HCT116 (cell line): Measurements from ENCODE around the gene SLC5A4. TPM values are rescaled to one million over a fixed set of nuclear protein-coding genes. Genes with fewer than 3 reads are reported as not detected.

Experiments
- ATAC-seq: fragments of 200-7000 bp; cut with Tn5 transposase; 2 replicates; pipeline ENCODE4 v1.9.1; 2020; ENCODE audit warnings: mild to moderate bottlenecking, moderate library complexity
- BruUV-seq: library from RNA; stranded (reverse); fragments of 400-500 nt; replicated peaks from 2 replicates; lab custom pipeline; 2021; lab: Mats Ljungman, UMichigan
- CTCF ChIA-PET: fragments of 300-600 bp; sonication (Branson Sonifier 250); formaldehyde crosslinking; loops from one replicate; lab custom pipeline; 2021; ENCODE audit warnings: antibody characterized with exemption; lab: Charles Lee
- POLR2A ChIA-PET: fragments of 300-600, 350-600 bp; sonication (Branson Sonifier 250); formaldehyde crosslinking; loops from one replicate; lab custom pipeline; 2021; ENCODE audit warnings: antibody characterized with exemption; lab: Charles Lee
- RAD21 ChIA-PET, 2 experiments: fragments of 300-600 bp; sonication (Branson Sonifier 250); formaldehyde crosslinking; loops; one replicate each; lab custom pipeline; 2023; ENCODE audit warnings: low total read pairs in 2 of 2; ENCODE audit not compliant: uncharacterized antibody in 2 of 2, unreplicated experiment in 2 of 2, low non-redundant PET in 1 of 2; lab: Charles Lee
- DNase-seq: peaks from one replicate; pipeline ENCODE4 v3.0.0-alpha.2; 2010; ENCODE audit warnings: low read depth, low spot score
- H2AFZ ChIP-seq: fragments of 200-600 bp; shearing (Covaris generic), sonication (generic); 2 replicates; pipeline ENCODE4 v1.6.1; 2017; ENCODE audit warnings: low read depth, mixed run types, mixed read lengths, antibody characterized with exemption, low read length; ENCODE audit not compliant: poor library complexity, severe bottlenecking
- H3K27ac ChIP-seq: 2 replicates; pipeline ENCODE4 v1.5.1; 2012; ENCODE audit warnings: low read depth, low read length
- H3K27me3 ChIP-seq: fragments of 200-600 bp; sonication (generic); 2 replicates; pipeline ENCODE4 v1.6.1; 2016; ENCODE audit warnings: mixed run types, low read length, mixed read lengths; ENCODE audit not compliant: insufficient read depth
- H3K36me3 ChIP-seq, 2 experiments: fragments of 200-500 bp in 1 of 2; fragments of 200-600 bp in 1 of 2; sonication (Bioruptor generic) in 1 of 2; sonication (generic) in 1 of 2; 2 replicates each; pipeline versions ENCODE4 v1.5.1 to v1.6.1; 2014 to 2016; ENCODE audit warnings: low read length in 2 of 2, inconsistent platforms in 1 of 2, mixed read lengths in 1 of 2, mixed run types in 1 of 2; ENCODE audit not compliant: insufficient read depth in 2 of 2, control insufficient read depth in 1 of 2
- H3K4me1 ChIP-seq, 2 experiments: fragments of 200-600 bp in 1 of 2; sonication (generic) in 1 of 2; 2 replicates each; pipeline versions ENCODE4 v1.5.1 to v1.6.1; 2012 to 2017; ENCODE audit warnings: low read length in 2 of 2, inconsistent platforms in 1 of 2, mild to moderate bottlenecking in 1 of 2, mixed read lengths in 1 of 2, mixed run types in 1 of 2, moderate library complexity in 1 of 2; ENCODE audit not compliant: insufficient read depth in 2 of 2, control insufficient read depth in 1 of 2
- H3K4me2 ChIP-seq: fragments of 200-600 bp; sonication (generic); 2 replicates; pipeline ENCODE4 v1.6.1; 2017; ENCODE audit warnings: mixed run types, low read length, mixed read lengths
- H3K4me3 ChIP-seq, 2 experiments: fragments of 200-600 bp in 1 of 2; sonication (generic) in 1 of 2; replicated peaks in 1 of 2; 2 replicates each; pipeline ENCODE4 v1.5.1; 2011 to 2016; ENCODE audit warnings: low read length in 2 of 2, control low read depth in 1 of 2, low read depth in 1 of 2, mild to moderate bottlenecking in 1 of 2, mixed read lengths in 1 of 2, mixed run types in 1 of 2
- H3K79me2 ChIP-seq: fragments of 200-600 bp; sonication (generic); 2 replicates; pipeline ENCODE4 v1.6.1; 2017; ENCODE audit warnings: mild to moderate bottlenecking, mixed run types, low read length, moderate library complexity, mixed read lengths; ENCODE audit not compliant: insufficient read depth
- H3K9ac ChIP-seq: fragments of 200-600 bp; sonication (generic); 2 replicates; pipeline ENCODE4 v1.6.1; 2016; ENCODE audit warnings: low read length, mixed read lengths
- H3K9me2 ChIP-seq: fragments of 200-600 bp; sonication (generic), shearing (Covaris generic); 2 replicates; pipeline ENCODE4 v1.6.1; 2017; ENCODE audit warnings: mixed run types, mild to moderate bottlenecking, moderate library complexity; ENCODE audit not compliant: insufficient read depth
- H3K9me3 ChIP-seq, 2 experiments: fragments of 200-500 bp in 1 of 2; fragments of 200-600 bp in 1 of 2; sonication (Bioruptor generic) in 1 of 2; sonication (generic) in 1 of 2; 2 replicates each; pipeline ENCODE4 v1.6.1; 2014 to 2017; ENCODE audit warnings: low read length in 2 of 2, mixed read lengths in 2 of 2, inconsistent platforms in 1 of 2, low read depth in 1 of 2, mild to moderate bottlenecking in 1 of 2, mixed run types in 1 of 2, moderate library complexity in 1 of 2; ENCODE audit not compliant: control insufficient read depth in 1 of 2, insufficient read depth in 1 of 2
- H4K20me1 ChIP-seq: fragments of 200-600 bp; sonication (generic), shearing (Covaris generic); 2 replicates; pipeline ENCODE4 v1.6.1; 2017; ENCODE audit warnings: mixed run types, mild to moderate bottlenecking, moderate library complexity; ENCODE audit not compliant: insufficient read depth
- CTCF ChIP-seq, 3 experiments: fragments of 200-600 bp in 1 of 3; sonication (generic) in 1 of 3; IDR thresholded peaks in 2 of 3; conservative IDR thresholded peaks in 1 of 3; 2 replicates each; pipeline ENCODE4 v1.5.1; 2012 to 2017; ENCODE audit warnings: low read depth in 2 of 3, low read length in 2 of 3, antibody characterized with exemption in 1 of 3, borderline replicate concordance in 1 of 3, control low read depth in 1 of 3, mild to moderate bottlenecking in 1 of 3, mixed read lengths in 1 of 3, mixed run types in 1 of 3, moderate library complexity in 1 of 3; ENCODE audit not compliant: insufficient read depth in 1 of 3
- EGR1 ChIP-seq: IDR thresholded peaks from 2 replicates; pipeline ENCODE4 v1.6.1; 2012; ENCODE audit warnings: low read depth
- FOSL1 ChIP-seq: IDR thresholded peaks from 2 replicates; pipeline ENCODE4 v1.6.1; 2012; ENCODE audit warnings: low read depth
- MAX ChIP-seq: IDR thresholded peaks from 2 replicates; pipeline ENCODE4 v1.6.1; 2012
- POLR2AphosphoS5 ChIP-seq: IDR thresholded peaks from 2 replicates; pipeline ENCODE4 v1.6.1; 2011; ENCODE audit warnings: mild to moderate bottlenecking, low read depth, low read length, moderate library complexity
- RAD21 ChIP-seq: IDR thresholded peaks from 2 replicates; pipeline ENCODE4 v1.6.1; 2012; ENCODE audit warnings: low read depth, mild to moderate bottlenecking
- SIN3A ChIP-seq: IDR thresholded peaks from 2 replicates; pipeline ENCODE4 v1.6.1; 2012; ENCODE audit warnings: low read depth
- ZFX ChIP-seq: fragments of 450-650 bp; IDR thresholded peaks from 2 replicates; pipeline ENCODE4 v1.6.1; 2017
- ZNF274 ChIP-seq: fragments of 200-500 bp; sonication (Bioruptor generic); IDR thresholded peaks from 2 replicates; pipeline ENCODE4 v1.6.1; 2014; ENCODE audit warnings: mild to moderate bottlenecking, low read depth, low read length, inconsistent platforms
- intact Hi-C: fragments of 100-400 bp; cut with micrococcal nuclease; formaldehyde crosslinking; loops from 2 replicates; pipeline ENCODE4 v1.10.0; 2022
- total RNA-seq: library from RNA; stranded (reverse); gene quantifications from one replicate; pipeline ENCODE4 v1.2.1, GENCODE V29; 2021; ENCODE audit not compliant: unreplicated experiment
- TF ChIP-seq, protein P1 (sequence below): IDR thresholded peaks from 2 replicates; pipeline ENCODE4 v1.6.1; 2012; ENCODE audit warnings: low read depth

SLC5A4 gene
- total RNA-seq, 1 experiment from 2014 or later = 0.22 TPM

GRCh38 chr22:32199961-32200360 lies 55.2 kb downstream of the SLC5A4 start (continued):
- TF ChIP-seq, protein P1, sequence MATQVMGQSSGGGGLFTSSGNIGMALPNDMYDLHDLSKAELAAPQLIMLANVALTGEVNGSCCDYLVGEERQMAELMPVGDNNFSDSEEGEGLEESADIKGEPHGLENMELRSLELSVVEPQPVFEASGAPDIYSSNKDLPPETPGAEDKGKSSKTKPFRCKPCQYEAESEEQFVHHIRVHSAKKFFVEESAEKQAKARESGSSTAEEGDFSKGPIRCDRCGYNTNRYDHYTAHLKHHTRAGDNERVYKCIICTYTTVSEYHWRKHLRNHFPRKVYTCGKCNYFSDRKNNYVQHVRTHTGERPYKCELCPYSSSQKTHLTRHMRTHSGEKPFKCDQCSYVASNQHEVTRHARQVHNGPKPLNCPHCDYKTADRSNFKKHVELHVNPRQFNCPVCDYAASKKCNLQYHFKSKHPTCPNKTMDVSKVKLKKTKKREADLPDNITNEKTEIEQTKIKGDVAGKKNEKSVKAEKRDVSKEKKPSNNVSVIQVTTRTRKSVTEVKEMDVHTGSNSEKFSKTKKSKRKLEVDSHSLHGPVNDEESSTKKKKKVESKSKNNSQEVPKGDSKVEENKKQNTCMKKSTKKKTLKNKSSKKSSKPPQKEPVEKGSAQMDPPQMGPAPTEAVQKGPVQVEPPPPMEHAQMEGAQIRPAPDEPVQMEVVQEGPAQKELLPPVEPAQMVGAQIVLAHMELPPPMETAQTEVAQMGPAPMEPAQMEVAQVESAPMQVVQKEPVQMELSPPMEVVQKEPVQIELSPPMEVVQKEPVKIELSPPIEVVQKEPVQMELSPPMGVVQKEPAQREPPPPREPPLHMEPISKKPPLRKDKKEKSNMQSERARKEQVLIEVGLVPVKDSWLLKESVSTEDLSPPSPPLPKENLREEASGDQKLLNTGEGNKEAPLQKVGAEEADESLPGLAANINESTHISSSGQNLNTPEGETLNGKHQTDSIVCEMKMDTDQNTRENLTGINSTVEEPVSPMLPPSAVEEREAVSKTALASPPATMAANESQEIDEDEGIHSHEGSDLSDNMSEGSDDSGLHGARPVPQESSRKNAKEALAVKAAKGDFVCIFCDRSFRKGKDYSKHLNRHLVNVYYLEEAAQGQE = no peak
- TF ChIP-seq EGR1 (no peak), ZNF274 (no peak), ZFX (no peak), CTCF (IDR thresholded peaks at IDR 0.05 in 2 of 3, conservative IDR thresholded peaks at IDR 0.05 in 1 of 3; ENCODE audit: borderline replicate concordance in 1 of 3, insufficient read depth in 1 of 3, low read depth in 2 of 3, low read length in 2 of 3) (no peak)

- BruUV-seq = no TSS peak
Measured at GRCh38 chr22:32199341-32199740, 55.8 kb downstream of the SLC5A4 start.

More at GRCh38 chr22:32199341-32199740, 55.8 kb downstream of the SLC5A4 start:
- intact Hi-C loops = no loop called here
- Histone ChIP-seq H3K79me2 (no peaks in the 10 kb centered on the region), H3K27ac (no peak overlapping the region), H4K20me1 (no peaks in the 10 kb centered on the region), H3K27me3 (0 out of 2 replicates have a peak, but pooled peaks cover 5% of the 10 kb centered on the region), H3K9ac (no peak overlapping the region), H3K9me2 (no peaks in the 10 kb centered on the region), H3K36me3 (no peaks in the 10 kb centered on the region), H3K9me3 (no peaks in the 10 kb centered on the region), H3K4me1 (peaks cover 10 to 16% of the 10 kb centered on the region in 2 experiments), H3K4me3 (no peak overlapping the region), H3K4me2 (no peak overlapping the region), H2AFZ (no peak overlapping the region)
- ATAC-seq (no peak), DNase-seq (no peak)
- POLR2A ChIA-PET = no interaction called here
- CTCF ChIA-PET = no interaction called here
- no peak for TF ChIP-seq SIN3A
- TF ChIP-seq FOSL1 = no peak
- no peak for TF ChIP-seq CTCF (IDR thresholded peaks at IDR 0.05 in 2 of 3, conservative IDR thresholded peaks at IDR 0.05 in 1 of 3; ENCODE audit: borderline replicate concordance in 1 of 3, insufficient read depth in 1 of 3, low read depth in 2 of 3, low read length in 2 of 3)
- TF ChIP-seq POLR2AphosphoS5 = no peak
- no peak for TF ChIP-seq RAD21
- no peak for TF ChIP-seq MAX
- RAD21 ChIA-PET = no interaction called here
